SK-N-SH treated with all-trans-retinoic acid at 6 μM for 48 hours (cell line): ENCODE data around the gene FLAD1.
A peak's percentile ranks its signal among the peaks of the same experiment; 100 is the strongest.
"Not testable (repeated sequence)": the region's sequence is repeated elsewhere in the genome, so short reads cannot be mapped to it uniquely, and the experiment has no call there.

ENCODE experiments used
- ATAC-seq: fragments of 200-7000 bp; cut with Tn5 transposase; 3 replicates; pipeline ENCODE4 v1.9.1; 2020; ENCODE audit warnings: mild to moderate bottlenecking, moderate library complexity
- ARNTL ChIP-seq: fragments of 450-650 bp; formaldehyde crosslinking; IDR thresholded peaks from 2 replicates; pipeline ENCODE4 v1.5.0; 2020; ENCODE audit warnings: low read depth, mild to moderate bottlenecking, moderate library complexity, borderline replicate concordance
- BACH2 ChIP-seq: fragments of 250-450 bp; sonication (Bioruptor Pico); IDR thresholded peaks from 2 replicates; pipeline ENCODE4 v1.9.0; 2021; ENCODE audit warnings: mild to moderate bottlenecking, borderline replicate concordance
- CREB5 ChIP-seq: fragments of 250-450 bp; sonication (Bioruptor Pico); IDR thresholded peaks from 2 replicates; pipeline ENCODE4 v1.5.1; 2020; ENCODE audit warnings: low read depth, mild to moderate bottlenecking, moderate library complexity
- CSDC2 ChIP-seq: fragments of 250-450 bp; sonication (Bioruptor Pico); IDR thresholded peaks from 2 replicates; pipeline ENCODE4 v1.5.0; 2020; ENCODE audit warnings: mild to moderate bottlenecking, moderate library complexity
- GLIS3 ChIP-seq: fragments of 250-450 bp; sonication (Bioruptor Pico); IDR thresholded peaks from 2 replicates; pipeline ENCODE4 v1.5.0; 2020; ENCODE audit warnings: mild to moderate bottlenecking, moderate library complexity
- ISL1 ChIP-seq: fragments of 250-450 bp; sonication (Bioruptor Pico); IDR thresholded peaks from 2 replicates; pipeline ENCODE4 v2.1.2; 2022; ENCODE audit warnings: mild to moderate bottlenecking, moderate library complexity
- OSR1 ChIP-seq: fragments of 250-450 bp; sonication (Bioruptor Pico); IDR thresholded peaks from 2 replicates; pipeline ENCODE4 v1.8.0; 2022; ENCODE audit warnings: moderate library complexity, mild to moderate bottlenecking, inconsistent platforms
- PPARA ChIP-seq: fragments of 250-450 bp; sonication (Bioruptor Pico); IDR thresholded peaks from 2 replicates; pipeline ENCODE4 v1.5.0; 2020; ENCODE audit warnings: mild to moderate bottlenecking, borderline replicate concordance
- RARB ChIP-seq: fragments of 250-450 bp; sonication (Bioruptor Pico); IDR thresholded peaks from 2 replicates; pipeline ENCODE4 v1.8.0; 2021; ENCODE audit warnings: mild to moderate bottlenecking, moderate library complexity
- SNAI2 ChIP-seq: fragments of 250-450 bp; sonication (Bioruptor Pico); IDR thresholded peaks from 2 replicates; pipeline ENCODE4 v1.5.0; 2020; ENCODE audit warnings: mild to moderate bottlenecking, moderate library complexity
- TCF4 ChIP-seq: fragments of 250-450 bp; sonication (Bioruptor Pico); IDR thresholded peaks from 2 replicates; pipeline ENCODE4 v1.8.0; 2021; ENCODE audit warnings: mild to moderate bottlenecking, moderate library complexity, borderline replicate concordance
- TOX ChIP-seq: fragments of 250-450 bp; sonication (Bioruptor Pico); IDR thresholded peaks from 2 replicates; pipeline ENCODE4 v1.8.0; 2021; ENCODE audit warnings: mild to moderate bottlenecking, moderate library complexity, borderline replicate concordance
- TSHZ2 ChIP-seq: fragments of 250-450 bp; sonication (Bioruptor Pico); IDR thresholded peaks from 2 replicates; pipeline ENCODE4 v1.5.0; 2020; ENCODE audit warnings: mild to moderate bottlenecking, moderate library complexity
- ZC3H10 ChIP-seq: fragments of 250-450 bp; sonication (Bioruptor Pico); IDR thresholded peaks from 2 replicates; pipeline ENCODE4 v1.5.1; 2021; ENCODE audit warnings: mild to moderate bottlenecking, moderate library complexity
- ZFP3 ChIP-seq: fragments of 250-450 bp; sonication (Bioruptor Pico); IDR thresholded peaks from 2 replicates; pipeline ENCODE4 v1.5.0; 2020; ENCODE audit warnings: mild to moderate bottlenecking, moderate library complexity
- ZFP30 ChIP-seq: fragments of 450-650 bp; formaldehyde crosslinking; IDR thresholded peaks from 2 replicates; pipeline ENCODE4 v1.5.0; 2022; ENCODE audit warnings: mild to moderate bottlenecking, moderate library complexity
- ZNF565 ChIP-seq: fragments of 450-650 bp; formaldehyde crosslinking; conservative IDR thresholded peaks from 2 replicates; pipeline ENCODE4 v1.5.0; 2020; ENCODE audit warnings: low read depth, mild to moderate bottlenecking, moderate library complexity
- ZNF70 ChIP-seq: fragments of 450-650 bp; formaldehyde crosslinking; IDR thresholded peaks from 2 replicates; pipeline ENCODE4 v1.5.0; 2020; ENCODE audit warnings: mild to moderate bottlenecking, moderate library complexity
- ZNF8 ChIP-seq: fragments of 450-650 bp; formaldehyde crosslinking; IDR thresholded peaks from 2 replicates; pipeline ENCODE4 v1.5.0; 2020; ENCODE audit warnings: mild to moderate bottlenecking, moderate library complexity
- TF ChIP-seq, protein P1 (sequence below): fragments of 250-450 bp; sonication (Bioruptor Pico); IDR thresholded peaks from 2 replicates; pipeline ENCODE4 v1.5.1; 2021; ENCODE audit warnings: mild to moderate bottlenecking, moderate library complexity
- TF ChIP-seq, protein P2 (sequence below): fragments of 250-450 bp; sonication (Bioruptor Pico); IDR thresholded peaks from 2 replicates; pipeline ENCODE4 v1.8.0; 2020; ENCODE audit warnings: mild to moderate bottlenecking, moderate library complexity, borderline replicate concordance

The FLAD1 gene

DNA sequence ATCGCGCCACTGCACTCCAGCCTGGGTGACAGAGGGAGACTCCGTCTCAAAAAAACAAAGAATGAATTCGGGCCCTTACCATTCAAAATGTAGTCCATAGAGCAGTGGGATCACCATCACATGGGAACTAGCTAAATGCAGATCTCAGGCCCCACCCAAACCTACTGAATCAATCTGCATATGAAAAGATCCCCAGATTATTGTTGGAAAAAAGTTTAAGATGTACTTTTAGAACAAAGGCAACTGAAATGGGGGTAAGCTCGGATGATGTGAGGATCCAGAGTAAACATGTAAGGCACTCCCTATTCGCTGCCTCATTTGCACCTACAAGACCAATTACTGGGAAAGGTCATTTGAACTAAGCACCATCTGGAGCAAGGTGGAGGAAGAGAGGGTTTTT is 803 bp upstream of the FLAD1 start:
- ATAC-seq: no peak
- no peak for TF ChIP-seq TCF4
- no peak for TF ChIP-seq ZNF8 (CRISPR knock-in tag)
- TF ChIP-seq SNAI2: no peak
- TF ChIP-seq ZFP30 (CRISPR knock-in tag): no peak
- TF ChIP-seq BACH2 (CRISPR knock-in tag): no peak
- TF ChIP-seq CSDC2 (CRISPR knock-in tag): no peak
- TF ChIP-seq RARB (CRISPR knock-in tag): no peak
- TF ChIP-seq, protein P1, sequence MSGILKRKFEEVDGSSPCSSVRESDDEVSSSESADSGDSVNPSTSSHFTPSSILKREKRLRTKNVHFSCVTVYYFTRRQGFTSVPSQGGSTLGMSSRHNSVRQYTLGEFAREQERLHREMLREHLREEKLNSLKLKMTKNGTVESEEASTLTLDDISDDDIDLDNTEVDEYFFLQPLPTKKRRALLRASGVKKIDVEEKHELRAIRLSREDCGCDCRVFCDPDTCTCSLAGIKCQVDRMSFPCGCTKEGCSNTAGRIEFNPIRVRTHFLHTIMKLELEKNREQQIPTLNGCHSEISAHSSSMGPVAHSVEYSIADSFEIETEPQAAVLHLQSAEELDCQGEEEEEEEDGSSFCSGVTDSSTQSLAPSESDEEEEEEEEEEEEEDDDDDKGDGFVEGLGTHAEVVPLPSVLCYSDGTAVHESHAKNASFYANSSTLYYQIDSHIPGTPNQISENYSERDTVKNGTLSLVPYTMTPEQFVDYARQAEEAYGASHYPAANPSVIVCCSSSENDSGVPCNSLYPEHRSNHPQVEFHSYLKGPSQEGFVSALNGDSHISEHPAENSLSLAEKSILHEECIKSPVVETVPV: no peak
- TF ChIP-seq ZC3H10 (CRISPR knock-in tag): no peak
- TF ChIP-seq, protein P2, sequence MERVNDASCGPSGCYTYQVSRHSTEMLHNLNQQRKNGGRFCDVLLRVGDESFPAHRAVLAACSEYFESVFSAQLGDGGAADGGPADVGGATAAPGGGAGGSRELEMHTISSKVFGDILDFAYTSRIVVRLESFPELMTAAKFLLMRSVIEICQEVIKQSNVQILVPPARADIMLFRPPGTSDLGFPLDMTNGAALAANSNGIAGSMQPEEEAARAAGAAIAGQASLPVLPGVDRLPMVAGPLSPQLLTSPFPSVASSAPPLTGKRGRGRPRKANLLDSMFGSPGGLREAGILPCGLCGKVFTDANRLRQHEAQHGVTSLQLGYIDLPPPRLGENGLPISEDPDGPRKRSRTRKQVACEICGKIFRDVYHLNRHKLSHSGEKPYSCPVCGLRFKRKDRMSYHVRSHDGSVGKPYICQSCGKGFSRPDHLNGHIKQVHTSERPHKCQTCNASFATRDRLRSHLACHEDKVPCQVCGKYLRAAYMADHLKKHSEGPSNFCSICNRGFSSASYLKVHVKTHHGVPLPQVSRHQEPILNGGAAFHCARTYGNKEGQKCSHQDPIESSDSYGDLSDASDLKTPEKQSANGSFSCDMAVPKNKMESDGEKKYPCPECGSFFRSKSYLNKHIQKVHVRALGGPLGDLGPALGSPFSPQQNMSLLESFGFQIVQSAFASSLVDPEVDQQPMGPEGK (CRISPR knock-in tag): no peak
- no peak for TF ChIP-seq OSR1 (CRISPR knock-in tag)
- no peak for TF ChIP-seq ZNF70 (CRISPR knock-in tag)
- no peak for TF ChIP-seq TSHZ2 (CRISPR knock-in tag)
- TF ChIP-seq GLIS3 (CRISPR knock-in tag): no peak
- TF ChIP-seq ARNTL: no peak
- TF ChIP-seq ZFP3: no peak
- no peak for TF ChIP-seq ISL1 (CRISPR knock-in tag)
- TF ChIP-seq ZNF565 (CRISPR knock-in tag): no peak

- TF ChIP-seq ZNF565 (CRISPR knock-in tag): no peak
- TF ChIP-seq CSDC2 (CRISPR knock-in tag): no peak
- no peak for TF ChIP-seq BACH2 (CRISPR knock-in tag)
- no peak for TF ChIP-seq ZFP3
- no peak for TF ChIP-seq SNAI2
- TF ChIP-seq ISL1 (CRISPR knock-in tag): no peak
- TF ChIP-seq, protein P1: no peak
- no peak for TF ChIP-seq TSHZ2 (CRISPR knock-in tag)
- TF ChIP-seq PPARA (CRISPR knock-in tag): no peak
- no peak for TF ChIP-seq CREB5 (CRISPR knock-in tag)
- no peak for TF ChIP-seq TOX (CRISPR knock-in tag)
- peak; percentile 7; the same call in 1 of the 3 replicates for ATAC-seq
Measured at GRCh38 chr1:154983776-154984466, 777 bp downstream of the FLAD1 start.

DNA sequence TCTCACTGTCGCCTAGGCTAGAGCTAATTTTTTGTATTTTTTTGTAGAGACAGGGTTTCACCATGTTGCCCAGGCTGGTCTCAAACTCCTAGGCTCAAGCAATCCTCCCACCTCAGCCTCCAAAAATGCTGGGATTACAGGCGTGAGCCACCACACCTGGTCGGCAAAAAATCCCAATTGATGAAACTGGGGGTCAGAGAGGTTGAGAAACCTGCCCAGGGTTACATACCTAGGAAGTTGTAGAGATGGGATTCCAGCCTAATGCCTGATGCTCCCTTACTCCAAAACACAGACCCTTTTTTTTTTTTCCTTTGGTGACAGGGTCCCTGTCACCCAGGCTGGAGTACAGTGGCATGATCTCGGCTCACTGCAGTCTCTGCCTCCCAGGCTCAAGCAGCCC is 3.6 kb downstream of the FLAD1 start:
- not testable (repeated sequence) for ATAC-seq
